ENCODE data around the gene PCSK4. TPM values are rescaled to one million over a fixed set of nuclear protein-coding genes. Genes with fewer than 3 reads are reported as not detected.

The PCSK4 gene
- total and polyA plus RNA-seq, 2 of the 13 experiments (the other 11 are each of a cell fraction or from before 2014, with no cell fraction given): 2.0 to 2.7 TPM

DNA sequence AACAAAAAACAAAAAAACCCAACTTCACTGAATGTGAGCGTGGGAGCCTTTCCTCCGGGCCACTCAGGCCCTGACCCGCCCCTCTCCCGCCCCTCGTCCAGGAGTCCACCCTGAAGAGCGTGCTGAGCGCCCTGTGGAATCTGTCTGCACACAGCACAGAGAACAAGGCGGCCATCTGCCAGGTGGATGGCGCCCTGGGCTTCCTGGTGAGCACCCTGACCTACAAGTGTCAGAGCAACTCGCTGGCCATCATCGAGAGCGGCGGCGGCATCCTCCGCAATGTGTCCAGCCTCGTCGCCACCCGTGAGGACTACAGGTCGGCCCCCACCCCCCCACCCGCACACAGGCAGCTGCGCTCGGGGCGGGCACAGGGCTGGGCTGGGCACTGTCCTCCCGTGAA is 28.3 kb downstream of the PCSK4 start:
- Histone ChIP-seq H3K9me3 (ENCODE audit: low read length) (no peaks in the 10 kb centered on the region), H3K36me3 (replicated peaks in 1 of 2; ENCODE audit: control insufficient read depth in 1 of 2, insufficient read depth in 2 of 2, low read length in 2 of 2) (no peaks in the 10 kb centered on the region), H3K27me3 (ENCODE audit: control insufficient read depth in 1 of 2, insufficient read depth in 2 of 2, low read length in 2 of 2) (peaks cover 0 to 15% of the 10 kb centered on the region in 2 experiments; a peak in 4 of 5 replicates), H3K79me2 (ENCODE audit: insufficient read depth, low read length) (no peaks in the 10 kb centered on the region), H3K27ac (ENCODE audit: extremely low read length, insufficient read depth, low read length) (no peak overlapping the region), H3K4me2 (ENCODE audit: low read depth, low read length) (no peak overlapping the region), H3K4me1 (ENCODE audit: insufficient read depth, low read length) (peaks cover 15% of the 10 kb centered on the region), H3K9ac (ENCODE audit: insufficient read depth, low read depth, low read length) (no peak overlapping the region), H4K20me1 (ENCODE audit: insufficient read depth, low read length) (peaks cover 5% of the 10 kb centered on the region; the same call in 1 of the 2 replicates), H2AFZ (ENCODE audit: low read length) (no peak overlapping the region), H3K4me3 (replicated peaks in 1 of 3; ENCODE audit: insufficient read depth in 1 of 3, low read depth in 2 of 3, low read length in 3 of 3) (no peak overlapping the region)
- ChIA-PET CTCF (ENCODE audit: low intra/inter-chr PET ratio, low total read pairs) (no interaction called here), POLR2A (no interaction called here)
- WGBS (ENCODE audit: low lambda C conversion rate): 8% methylated on average over 2 of the region's 24 CpGs
- FAIRE-seq (no peak), ATAC-seq (peak; percentile 73), DNase-seq (ENCODE audit: low spot score) (peak; percentile 49)
- in situ Hi-C loops (cut with HindIII; ENCODE audit: extremely low pct_ligation_motif_present, low pct_unique_long_range_greater_than_20kb) (no loop called here), intact Hi-C loops (cut with micrococcal nuclease; ENCODE audit: unreplicated experiment) (no loop called here)
- no TSS peak for BruUV-seq (replicated peaks)
- peak; percentile 31 for TF ChIP-seq AGO2 (optimal IDR thresholded peaks at IDR 0.05; ENCODE audit: low read depth, low read length)
- TF ChIP-seq, protein P1, sequence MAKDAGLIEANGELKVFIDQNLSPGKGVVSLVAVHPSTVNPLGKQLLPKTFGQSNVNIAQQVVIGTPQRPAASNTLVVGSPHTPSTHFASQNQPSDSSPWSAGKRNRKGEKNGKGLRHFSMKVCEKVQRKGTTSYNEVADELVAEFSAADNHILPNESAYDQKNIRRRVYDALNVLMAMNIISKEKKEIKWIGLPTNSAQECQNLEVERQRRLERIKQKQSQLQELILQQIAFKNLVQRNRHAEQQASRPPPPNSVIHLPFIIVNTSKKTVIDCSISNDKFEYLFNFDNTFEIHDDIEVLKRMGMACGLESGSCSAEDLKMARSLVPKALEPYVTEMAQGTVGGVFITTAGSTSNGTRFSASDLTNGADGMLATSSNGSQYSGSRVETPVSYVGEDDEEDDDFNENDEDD (CRISPR knock-in tag; IDR thresholded peaks at IDR 0.05; ENCODE audit: borderline replicate concordance): peak; percentile 42; the same call in 1 of the 2 replicates
- TF ChIP-seq HNF4A (CRISPR knock-in tag; IDR thresholded peaks at IDR 0.05): peak; percentile 28; the same call in 1 of the 2 replicates
- TF ChIP-seq, protein P2, sequence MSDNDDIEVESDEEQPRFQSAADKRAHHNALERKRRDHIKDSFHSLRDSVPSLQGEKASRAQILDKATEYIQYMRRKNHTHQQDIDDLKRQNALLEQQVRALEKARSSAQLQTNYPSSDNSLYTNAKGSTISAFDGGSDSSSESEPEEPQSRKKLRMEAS (IDR thresholded peaks at IDR 0.05): peak; percentile 48
- TF ChIP-seq SPEN (CRISPR knock-in tag; IDR thresholded peaks at IDR 0.05; ENCODE audit: low read depth): no peak
- TF ChIP-seq, protein P3, sequence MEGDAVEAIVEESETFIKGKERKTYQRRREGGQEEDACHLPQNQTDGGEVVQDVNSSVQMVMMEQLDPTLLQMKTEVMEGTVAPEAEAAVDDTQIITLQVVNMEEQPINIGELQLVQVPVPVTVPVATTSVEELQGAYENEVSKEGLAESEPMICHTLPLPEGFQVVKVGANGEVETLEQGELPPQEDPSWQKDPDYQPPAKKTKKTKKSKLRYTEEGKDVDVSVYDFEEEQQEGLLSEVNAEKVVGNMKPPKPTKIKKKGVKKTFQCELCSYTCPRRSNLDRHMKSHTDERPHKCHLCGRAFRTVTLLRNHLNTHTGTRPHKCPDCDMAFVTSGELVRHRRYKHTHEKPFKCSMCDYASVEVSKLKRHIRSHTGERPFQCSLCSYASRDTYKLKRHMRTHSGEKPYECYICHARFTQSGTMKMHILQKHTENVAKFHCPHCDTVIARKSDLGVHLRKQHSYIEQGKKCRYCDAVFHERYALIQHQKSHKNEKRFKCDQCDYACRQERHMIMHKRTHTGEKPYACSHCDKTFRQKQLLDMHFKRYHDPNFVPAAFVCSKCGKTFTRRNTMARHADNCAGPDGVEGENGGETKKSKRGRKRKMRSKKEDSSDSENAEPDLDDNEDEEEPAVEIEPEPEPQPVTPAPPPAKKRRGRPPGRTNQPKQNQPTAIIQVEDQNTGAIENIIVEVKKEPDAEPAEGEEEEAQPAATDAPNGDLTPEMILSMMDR (CRISPR knock-in tag; IDR thresholded peaks at IDR 0.05): peak; percentile 17; the same call in 1 of the 2 replicates
- TF ChIP-seq, protein P4, sequence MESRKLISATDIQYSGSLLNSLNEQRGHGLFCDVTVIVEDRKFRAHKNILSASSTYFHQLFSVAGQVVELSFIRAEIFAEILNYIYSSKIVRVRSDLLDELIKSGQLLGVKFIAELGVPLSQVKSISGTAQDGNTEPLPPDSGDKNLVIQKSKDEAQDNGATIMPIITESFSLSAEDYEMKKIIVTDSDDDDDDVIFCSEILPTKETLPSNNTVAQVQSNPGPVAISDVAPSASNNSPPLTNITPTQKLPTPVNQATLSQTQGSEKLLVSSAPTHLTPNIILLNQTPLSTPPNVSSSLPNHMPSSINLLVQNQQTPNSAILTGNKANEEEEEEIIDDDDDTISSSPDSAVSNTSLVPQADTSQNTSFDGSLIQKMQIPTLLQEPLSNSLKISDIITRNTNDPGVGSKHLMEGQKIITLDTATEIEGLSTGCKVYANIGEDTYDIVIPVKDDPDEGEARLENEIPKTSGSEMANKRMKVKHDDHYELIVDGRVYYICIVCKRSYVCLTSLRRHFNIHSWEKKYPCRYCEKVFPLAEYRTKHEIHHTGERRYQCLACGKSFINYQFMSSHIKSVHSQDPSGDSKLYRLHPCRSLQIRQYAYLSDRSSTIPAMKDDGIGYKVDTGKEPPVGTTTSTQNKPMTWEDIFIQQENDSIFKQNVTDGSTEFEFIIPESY (CRISPR knock-in tag; IDR thresholded peaks at IDR 0.05): peak; percentile 85
- TF ChIP-seq, protein P5, sequence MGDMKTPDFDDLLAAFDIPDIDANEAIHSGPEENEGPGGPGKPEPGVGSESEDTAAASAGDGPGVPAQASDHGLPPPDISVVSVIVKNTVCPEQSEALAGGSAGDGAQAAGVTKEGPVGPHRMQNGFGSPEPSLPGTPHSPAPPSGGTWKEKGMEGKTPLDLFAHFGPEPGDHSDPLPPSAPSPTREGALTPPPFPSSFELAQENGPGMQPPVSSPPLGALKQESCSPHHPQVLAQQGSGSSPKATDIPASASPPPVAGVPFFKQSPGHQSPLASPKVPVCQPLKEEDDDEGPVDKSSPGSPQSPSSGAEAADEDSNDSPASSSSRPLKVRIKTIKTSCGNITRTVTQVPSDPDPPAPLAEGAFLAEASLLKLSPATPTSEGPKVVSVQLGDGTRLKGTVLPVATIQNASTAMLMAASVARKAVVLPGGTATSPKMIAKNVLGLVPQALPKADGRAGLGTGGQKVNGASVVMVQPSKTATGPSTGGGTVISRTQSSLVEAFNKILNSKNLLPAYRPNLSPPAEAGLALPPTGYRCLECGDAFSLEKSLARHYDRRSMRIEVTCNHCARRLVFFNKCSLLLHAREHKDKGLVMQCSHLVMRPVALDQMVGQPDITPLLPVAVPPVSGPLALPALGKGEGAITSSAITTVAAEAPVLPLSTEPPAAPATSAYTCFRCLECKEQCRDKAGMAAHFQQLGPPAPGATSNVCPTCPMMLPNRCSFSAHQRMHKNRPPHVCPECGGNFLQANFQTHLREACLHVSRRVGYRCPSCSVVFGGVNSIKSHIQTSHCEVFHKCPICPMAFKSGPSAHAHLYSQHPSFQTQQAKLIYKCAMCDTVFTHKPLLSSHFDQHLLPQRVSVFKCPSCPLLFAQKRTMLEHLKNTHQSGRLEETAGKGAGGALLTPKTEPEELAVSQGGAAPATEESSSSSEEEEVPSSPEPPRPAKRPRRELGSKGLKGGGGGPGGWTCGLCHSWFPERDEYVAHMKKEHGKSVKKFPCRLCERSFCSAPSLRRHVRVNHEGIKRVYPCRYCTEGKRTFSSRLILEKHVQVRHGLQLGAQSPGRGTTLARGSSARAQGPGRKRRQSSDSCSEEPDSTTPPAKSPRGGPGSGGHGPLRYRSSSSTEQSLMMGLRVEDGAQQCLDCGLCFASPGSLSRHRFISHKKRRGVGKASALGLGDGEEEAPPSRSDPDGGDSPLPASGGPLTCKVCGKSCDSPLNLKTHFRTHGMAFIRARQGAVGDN (CRISPR knock-in tag; IDR thresholded peaks at IDR 0.05): peak; percentile 57
- TF ChIP-seq TCF7 (IDR thresholded peaks at IDR 0.05; ENCODE audit: low read depth): no peak
- TF ChIP-seq, protein P6, sequence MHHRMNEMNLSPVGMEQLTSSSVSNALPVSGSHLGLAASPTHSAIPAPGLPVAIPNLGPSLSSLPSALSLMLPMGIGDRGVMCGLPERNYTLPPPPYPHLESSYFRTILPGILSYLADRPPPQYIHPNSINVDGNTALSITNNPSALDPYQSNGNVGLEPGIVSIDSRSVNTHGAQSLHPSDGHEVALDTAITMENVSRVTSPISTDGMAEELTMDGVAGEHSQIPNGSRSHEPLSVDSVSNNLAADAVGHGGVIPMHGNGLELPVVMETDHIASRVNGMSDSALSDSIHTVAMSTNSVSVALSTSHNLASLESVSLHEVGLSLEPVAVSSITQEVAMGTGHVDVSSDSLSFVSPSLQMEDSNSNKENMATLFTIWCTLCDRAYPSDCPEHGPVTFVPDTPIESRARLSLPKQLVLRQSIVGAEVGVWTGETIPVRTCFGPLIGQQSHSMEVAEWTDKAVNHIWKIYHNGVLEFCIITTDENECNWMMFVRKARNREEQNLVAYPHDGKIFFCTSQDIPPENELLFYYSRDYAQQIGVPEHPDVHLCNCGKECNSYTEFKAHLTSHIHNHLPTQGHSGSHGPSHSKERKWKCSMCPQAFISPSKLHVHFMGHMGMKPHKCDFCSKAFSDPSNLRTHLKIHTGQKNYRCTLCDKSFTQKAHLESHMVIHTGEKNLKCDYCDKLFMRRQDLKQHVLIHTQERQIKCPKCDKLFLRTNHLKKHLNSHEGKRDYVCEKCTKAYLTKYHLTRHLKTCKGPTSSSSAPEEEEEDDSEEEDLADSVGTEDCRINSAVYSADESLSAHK (CRISPR knock-in tag; IDR thresholded peaks at IDR 0.05; ENCODE audit: borderline replicate concordance): no peak
- TF ChIP-seq ZNF264 (CRISPR knock-in tag; IDR thresholded peaks at IDR 0.05): peak; percentile 90; the same call in 1 of the 2 replicates
- TF ChIP-seq YY1 (IDR thresholded peaks at IDR 0.05; ENCODE audit: insufficient read depth, insufficient replicate concordance, low read depth, low read length): peak; percentile 58

Data from HepG2 (cell line).